ENCODE measurements around the gene ROR1.

GRCh38 chr1:63945943-63946342 lies 172.1 kb downstream of the ROR1 start:
- no peak for TF ChIP-seq POLR2AphosphoS5 (IDR thresholded peaks at IDR 0.05; ENCODE audit: low read depth, low read length)
- no peak for TF ChIP-seq REST (IDR thresholded peaks at IDR 0.05; ENCODE audit: insufficient read depth in 1 of 2, low read depth in 2 of 2, low read length in 2 of 2)
- TF ChIP-seq SIN3A (IDR thresholded peaks at IDR 0.05; ENCODE audit: borderline replicate concordance, insufficient read depth, low read length): no peak
- TF ChIP-seq FOXP2 (optimal IDR thresholded peaks at IDR 0.05; ENCODE audit: borderline replicate concordance, extremely low read depth, extremely low read length, insufficient read depth): no peak
